NCI-H146 (cell line): ENCODE data around the gene SYN1.
A peak's percentile ranks its signal among the peaks of the same experiment; 100 is the strongest.
"Not testable (repeated sequence)": the region's sequence is repeated elsewhere in the genome, so short reads cannot be mapped to it uniquely, and the experiment has no call there.

Source experiments
- DNase-seq: peaks from one replicate; lab custom pipeline; 2025; lab: John Stamatoyannopoulos, UW

The SYN1 gene

DNA sequence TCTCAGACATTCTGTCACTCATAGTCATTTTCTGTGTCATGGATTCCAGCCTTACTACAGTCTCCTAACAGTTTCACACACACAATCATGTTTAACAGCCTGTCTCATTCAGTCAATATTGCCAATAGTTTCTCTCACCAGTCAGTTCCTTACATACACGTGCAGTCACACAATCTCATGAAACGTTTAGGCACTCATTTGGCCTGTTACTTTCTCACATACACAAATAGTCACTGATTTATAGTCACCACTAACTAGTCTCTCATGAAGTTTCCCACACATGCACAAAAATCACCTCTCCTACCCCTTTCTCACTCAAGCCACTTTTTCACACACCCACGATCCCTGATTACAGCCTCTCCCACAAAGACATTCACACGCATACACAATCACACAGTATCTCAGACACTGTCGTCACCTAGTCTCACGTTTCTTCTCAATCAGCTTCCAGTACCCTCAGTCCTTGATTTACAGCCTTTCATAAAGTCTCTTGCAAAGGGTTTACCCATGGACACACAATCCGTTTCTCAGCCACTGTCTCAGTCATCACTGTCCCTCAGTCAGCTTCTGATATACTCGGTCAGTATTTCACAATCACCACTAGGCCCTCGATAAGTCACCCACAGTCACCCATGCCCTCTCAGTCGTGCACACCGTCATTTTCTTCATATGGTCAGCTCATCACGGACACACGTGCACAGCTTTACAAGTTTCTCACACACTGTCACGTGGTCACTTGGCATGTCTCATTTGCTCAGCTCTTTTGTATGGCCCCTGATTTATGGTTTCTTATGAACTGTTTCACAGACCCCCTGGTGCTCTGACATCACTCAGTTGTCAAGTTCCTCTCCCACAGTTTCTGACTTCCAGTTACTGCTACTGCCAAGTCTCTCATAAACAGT, 14.3 kb upstream of the SYN1 start:
- no peak for DNase-seq

DNA sequence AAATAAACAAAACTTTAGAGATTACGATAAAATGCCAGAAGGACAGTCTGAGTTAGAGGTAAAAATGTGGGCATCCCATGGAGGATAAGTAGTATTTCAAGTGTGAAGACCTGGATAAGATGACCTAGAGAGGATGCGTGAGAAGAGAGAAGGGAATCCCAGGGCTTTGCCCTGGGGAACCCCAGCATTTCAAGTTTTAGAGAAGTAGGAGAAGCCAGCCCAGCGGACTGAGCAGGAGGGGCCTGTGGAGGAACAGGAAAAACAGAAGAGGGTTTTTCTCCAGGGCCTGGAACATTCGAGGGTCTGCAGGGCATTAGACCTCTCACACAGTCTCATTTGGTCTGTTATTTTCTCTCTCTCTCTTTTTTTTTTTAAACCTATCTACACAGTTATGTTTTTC, 13.0 kb upstream of the SYN1 start:
- no peak for DNase-seq

DNA sequence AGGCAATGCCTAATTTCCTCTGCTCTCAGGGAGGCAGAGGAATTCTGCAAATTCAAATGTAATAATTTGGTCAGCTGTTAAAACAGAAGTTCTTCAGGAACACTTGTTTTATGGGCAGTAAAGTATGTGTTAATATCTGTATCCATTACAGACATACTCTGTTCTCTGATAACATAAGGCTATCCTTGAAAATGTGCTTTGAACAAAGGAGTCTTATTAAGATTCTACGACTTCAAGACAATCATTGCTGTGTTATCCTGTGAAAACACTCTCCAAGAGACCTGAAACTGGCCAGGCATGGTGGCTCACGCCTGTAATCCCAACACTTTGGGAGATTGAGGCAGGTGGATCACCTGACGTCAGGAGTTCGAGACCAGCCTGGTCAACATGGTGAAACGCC, 12.0 kb upstream of the SYN1 start:
- DNase-seq: no peak

DNA sequence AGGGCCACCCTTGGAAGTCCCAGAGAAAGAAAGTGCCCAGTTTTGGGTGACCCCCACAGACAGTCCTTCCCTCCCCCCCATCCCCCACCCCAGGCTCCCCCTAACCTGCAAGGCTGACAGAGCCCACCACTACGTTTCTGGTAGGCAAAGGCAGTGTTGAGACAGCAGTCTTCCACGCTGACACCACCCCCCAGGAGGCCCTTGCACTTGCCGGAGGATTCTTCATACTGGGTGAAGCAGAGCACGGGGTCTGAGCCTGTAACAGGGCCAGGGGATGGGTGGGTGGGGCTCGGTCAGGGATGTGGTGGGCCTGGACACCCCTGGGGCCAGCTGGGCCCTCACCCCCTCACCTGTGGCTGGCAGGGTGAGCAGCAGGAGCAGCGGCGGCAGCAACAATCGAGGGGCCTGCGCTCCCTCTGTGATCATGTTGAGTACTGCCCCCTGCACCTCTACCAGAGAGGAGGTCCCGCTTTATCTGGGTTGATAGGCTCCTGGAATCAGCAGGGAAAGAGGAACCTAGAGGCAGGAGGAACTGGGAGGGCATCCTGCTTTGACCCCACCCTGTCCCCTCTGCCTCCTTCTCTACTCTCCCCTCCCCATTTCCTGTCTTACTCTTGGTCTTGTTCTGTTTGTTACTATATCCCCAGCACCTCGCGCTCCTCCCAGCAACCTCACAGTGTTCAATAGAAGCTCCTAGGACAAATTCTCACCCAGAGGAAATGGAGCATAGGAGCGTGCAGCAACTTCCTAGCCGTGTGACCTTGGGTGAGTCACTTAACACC, 10.0 kb upstream of the SYN1 start, which contains the start of gene CFP:
Gene CFP, minus strand, starts transcription at position 512 of the 782 bp plus-strand sequence. Its CDS starts 86 bp downstream, at position 426.
- no peak for DNase-seq

DNA sequence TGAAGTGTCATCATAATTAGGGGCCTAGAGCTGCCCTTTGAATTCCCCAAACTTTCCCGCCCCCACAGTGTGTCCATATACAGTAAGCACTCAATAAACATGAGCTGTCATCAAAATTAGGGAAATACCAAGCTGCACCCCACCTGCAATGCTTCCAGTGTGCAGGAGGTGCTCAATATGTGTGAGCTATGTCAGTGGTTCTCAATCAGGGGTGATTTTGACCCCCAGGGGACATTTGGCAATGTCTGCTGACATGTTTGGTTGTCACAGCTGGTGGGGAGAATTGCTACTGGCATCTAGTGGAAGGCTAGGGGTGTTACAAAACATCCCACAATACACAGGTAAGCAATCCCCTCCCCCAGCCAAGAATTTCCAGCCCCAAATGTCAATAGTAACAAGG, 9.3 kb upstream of the SYN1 start:
- no peak for DNase-seq

DNA sequence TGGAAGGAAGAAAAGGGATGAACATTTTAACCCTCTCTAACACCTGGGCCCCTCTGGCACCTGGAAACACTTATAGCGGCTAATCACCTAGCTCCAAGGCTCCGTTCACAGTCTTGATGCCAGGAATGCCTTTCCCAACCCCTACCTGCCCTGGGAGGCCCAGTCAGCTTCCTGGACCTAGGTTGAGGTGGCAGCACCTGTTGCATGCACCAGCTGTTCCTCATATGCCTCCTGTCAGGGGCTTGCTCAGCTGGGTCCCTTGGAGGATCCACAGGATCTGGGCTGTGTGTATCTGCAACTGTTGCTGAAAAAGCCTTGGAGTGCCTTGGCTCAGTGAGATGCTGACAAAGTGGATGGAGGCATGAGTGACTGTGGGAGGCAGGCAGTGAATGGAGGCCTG, 5.7 kb upstream of the SYN1 start:
- DNase-seq: no peak

DNA sequence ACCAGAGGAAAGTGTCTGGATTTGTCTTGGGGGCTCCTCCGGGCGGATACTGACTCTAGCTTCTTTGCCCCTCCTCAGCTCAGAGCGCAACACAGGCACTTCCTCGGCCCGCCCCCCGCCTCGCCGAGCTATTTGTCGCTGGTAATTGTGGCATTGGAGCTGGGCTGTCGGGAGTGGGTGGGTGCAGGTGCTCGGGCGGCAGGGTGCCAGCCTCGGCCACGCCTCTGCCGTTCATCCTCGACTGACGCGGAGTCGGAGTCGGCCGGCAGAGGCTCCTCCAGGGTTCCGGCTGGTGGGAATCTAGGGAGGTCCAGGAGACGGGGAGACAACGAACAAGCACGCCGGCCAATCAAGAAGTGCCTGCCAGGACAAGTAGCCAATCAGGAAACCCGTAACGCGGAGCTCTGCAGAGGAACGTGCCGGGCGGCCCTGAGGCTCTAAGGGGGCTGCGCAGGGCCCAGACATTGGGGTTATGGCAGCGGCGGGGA, 3.9 kb upstream of the SYN1 start:
- peak; percentile 94 for DNase-seq

DNA sequence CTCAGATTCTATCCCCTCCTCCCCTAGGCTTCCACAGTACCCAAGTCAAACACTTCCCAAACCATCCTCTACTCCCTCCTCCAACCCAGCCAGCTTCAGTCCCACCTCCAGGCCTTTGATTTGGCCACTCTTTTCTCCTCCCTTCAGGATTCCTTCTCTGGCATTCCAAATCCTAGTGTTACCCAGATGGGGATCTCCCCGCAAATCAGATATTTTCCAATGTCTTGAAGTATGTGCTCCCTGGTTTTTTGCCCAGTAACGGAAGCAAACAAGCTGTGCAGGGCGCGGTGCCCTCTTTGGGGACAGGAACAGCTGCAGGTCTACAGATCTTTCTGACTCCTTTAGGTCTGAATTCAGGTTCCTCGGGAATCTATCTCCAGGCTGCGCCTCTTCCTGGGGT, 2.2 kb upstream of the SYN1 start:
- DNase-seq: no peak

DNA sequence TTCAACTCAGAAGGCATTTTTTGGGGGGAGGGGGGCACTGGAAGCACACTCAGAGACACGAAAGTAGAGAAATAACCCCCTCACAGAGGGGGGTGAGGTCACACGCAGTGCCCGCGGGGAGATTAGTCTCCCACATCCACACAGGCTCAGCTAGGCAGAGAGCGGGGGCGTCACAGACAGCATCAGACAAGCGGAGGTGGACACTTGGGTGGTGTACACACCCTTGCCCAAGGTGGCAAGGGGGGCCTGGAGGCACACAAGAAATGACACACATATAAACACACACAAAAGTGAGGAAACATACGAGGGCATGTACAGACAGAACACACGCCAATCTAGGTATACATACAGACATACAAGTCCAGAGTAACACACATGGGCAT, 637 bp upstream of the SYN1 start:
- DNase-seq: no peak

DNA sequence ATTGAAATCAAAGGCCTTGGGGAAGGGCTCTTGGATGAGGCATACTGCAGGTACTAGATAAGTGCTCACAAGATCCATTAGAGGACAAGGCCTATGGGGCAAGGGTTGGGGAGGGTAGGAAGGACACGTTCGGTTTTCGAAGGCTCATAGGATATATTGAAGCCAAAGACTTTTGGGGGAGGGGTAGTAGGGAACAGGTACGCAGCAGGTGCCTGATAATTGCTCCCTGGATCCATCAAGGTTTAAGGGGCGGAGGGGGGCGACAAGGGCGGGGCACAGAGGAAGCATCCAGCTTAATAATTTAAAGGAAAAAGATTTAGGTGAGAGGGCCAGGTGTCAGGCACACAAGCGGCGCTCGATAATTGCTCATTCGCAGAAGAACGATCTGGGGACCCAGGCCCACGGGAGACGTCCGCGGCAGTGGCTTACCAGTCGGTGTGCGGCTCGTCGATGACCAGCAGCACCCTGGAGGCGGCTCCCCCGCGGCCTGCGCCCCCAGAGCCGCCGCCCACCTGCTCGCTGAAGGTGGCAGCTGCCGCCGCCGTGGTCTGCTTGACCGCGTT, 653 bp downstream of the SYN1 start:
- peak; percentile 27 for DNase-seq

DNA sequence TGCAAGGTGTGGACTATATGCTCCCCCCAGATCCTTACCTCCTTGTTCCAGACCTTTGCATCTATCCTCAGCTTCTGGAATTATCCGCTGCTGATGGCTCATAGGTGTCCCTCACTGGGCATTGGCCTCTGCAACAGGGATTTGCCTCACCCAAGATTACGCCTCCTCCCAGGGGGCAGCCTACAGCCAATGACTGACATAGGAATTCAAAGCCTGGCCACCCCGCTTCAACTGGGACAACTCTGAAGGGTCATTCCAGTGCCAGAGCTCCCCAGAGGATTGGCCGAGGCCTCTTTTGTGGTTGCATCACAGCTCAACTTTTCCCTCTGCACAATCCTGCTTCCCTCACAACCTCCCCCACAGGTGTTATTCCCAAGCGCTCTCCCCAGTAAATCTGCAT, 5.0 kb downstream of the SYN1 start:
- DNase-seq: no peak

DNA sequence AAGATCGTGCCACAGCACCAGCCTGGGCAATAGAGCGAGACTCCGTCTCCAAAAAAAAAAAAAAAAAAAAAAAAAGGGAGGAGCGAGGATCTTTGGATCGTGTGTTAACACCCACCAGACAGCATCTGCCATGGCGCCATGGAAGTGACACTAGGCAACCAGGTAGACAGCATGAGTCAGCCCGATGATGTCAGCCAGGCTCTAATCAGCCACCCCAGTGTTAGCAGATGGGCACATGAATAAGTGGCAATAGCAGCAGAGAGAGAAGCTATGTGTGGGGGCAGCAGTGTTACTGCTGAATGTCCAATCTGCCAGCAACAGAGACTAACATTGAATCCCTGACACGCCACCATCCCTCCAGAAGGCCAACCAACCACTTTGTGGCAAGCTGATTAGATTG, 6.6 kb downstream of the SYN1 start:
- no peak for DNase-seq

DNA sequence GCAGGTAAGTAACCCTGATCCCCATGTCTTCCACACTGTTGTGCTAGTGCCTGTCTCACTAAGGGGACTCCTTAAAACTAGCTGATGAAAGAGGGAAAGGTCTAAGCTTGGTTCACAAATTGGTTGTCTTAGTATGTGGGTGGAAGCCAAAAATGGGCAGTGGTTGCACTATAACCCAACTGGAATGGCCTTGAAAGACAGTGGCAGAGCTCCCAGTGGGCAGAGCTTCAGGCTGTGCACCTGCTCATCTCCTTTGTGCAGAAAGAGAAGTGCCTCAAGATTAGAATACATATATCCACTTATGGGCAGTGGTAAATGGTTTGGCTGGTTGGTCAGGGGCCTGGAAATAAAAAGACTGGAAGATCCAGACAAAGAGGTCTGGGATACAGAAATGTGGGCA, 7.2 kb downstream of the SYN1 start:
- DNase-seq: no peak

DNA sequence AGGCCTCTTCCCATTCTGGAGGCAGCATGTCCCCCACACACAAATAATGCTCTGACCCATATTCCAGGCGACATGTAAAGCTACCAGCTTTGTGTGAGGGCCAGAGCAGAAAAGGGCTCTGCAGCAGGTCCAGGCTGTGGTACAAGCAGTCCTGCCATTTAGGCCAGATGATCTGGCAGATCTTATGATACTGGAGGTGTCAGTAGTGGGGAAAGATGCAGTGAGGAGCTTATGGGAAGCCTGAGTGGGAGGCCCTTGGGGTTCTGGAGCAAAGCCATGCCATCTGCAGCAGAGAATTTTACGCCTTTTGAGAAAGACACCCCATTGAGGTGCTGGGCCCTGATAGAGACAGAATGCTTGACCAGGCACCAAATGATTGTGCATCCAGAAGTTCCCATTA, 7.7 kb downstream of the SYN1 start:
- DNase-seq: no peak

DNA sequence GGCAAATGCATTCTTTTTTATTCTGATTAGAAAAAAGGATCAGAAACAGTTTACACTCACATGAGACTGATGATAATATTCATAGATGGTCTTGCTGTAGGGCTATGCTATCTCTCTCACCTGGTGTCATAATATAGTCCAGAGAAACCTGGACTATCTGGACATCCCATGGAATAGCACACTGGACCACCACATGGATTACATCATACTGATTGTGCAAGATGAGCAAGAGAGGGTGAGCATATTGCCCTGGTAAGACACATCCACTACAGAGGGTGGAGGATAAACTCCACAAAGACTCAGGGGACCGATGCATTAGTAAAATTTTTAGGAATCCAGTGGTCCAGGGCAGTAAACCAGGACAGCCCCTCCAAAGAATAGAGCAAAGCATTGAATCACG, 8.2 kb downstream of the SYN1 start:
- DNase-seq: no peak

DNA sequence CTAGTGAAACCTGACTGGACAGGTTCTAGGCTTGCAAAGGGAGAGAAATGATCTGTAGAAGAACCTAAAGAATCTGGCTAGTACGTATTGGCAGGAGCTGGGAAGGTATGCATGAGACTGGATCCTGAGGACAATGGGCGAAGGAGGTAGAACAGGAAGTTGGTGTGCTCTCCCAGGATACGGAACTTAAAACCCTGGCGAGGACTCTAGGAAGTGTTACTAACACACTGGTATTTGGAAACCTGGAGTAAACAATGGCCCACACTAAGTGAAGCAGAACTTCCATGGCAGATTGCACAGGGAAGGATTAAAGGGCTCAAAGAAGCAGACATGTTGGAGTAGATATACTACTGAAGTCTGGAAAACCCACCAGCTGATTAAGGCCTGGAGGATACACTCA, 9.1 kb downstream of the SYN1 start:
- no peak for DNase-seq

DNA sequence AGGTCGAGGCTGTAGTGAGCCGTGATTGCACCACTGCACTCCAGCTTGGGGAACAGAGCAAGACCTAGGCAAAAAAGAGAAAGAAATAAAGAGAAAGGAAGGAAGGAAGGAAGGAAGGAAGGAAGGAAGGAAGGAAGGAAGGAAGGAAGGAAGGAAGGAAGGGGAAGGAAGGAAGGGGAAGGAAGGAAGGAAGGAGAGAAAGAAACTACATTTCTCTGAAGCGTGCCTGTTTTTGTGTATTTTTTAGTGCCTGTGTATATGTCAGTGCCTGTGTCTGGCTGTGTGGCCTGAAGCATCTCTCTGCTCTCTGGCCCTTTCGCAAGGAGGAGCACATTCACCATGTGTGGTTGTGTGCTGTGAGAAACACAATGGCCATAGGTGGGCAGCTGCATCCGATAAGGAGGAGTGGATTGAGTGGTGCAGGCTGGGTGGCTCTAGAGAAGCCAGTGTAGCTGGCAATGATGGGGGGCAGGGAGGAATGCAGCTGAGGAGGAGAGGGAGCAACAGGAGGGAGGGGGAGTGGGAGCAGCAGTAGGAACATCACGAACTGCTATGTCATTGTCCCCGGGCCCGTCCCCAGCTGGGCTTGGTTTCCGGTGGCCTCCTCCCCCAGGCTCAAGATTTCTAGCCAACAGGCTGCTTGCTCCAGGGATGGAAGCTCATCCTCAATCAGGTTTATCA, 11.4 kb downstream of the SYN1 start:
- no peak for DNase-seq

DNA sequence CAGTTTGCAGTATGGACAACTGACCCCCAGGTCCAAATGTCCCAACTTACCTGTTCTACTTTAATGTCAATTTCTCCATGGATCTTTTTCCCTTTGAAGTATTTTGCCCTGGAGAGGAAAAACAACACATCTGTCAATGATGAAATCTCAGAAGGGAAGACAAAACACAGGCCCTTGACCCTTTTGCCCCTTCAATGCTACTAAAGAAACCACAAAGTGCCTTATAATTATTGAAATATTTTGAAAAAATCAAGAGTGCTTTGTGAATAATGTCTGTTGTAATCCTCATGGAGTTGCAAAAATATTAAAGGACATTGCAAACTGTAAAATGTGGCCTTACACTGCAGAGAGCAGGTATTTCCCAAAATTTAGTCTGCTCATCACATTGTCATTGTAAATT, 12.6 kb downstream of the SYN1 start:
- DNase-seq: no peak

DNA sequence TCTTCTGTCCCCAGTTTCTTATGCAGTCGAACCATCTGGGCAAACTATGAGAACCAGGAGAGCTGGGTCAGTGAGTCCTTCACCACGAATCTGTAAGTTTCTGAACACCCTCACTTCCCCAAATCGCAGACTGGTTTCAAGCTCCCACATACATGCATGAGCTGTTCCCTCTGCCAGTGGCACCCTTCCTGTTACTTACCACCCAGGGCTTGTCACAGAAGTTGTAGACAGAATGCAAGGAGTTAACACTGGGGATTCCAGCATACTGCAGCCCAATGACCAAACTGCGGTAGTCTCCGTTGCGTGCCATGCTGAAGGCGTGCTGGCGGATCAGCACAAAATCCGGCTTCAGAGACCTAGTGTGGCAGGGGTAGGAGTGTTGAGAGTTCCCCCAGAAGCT, 14.6 kb downstream of the SYN1 start:
- no peak for DNase-seq

DNA sequence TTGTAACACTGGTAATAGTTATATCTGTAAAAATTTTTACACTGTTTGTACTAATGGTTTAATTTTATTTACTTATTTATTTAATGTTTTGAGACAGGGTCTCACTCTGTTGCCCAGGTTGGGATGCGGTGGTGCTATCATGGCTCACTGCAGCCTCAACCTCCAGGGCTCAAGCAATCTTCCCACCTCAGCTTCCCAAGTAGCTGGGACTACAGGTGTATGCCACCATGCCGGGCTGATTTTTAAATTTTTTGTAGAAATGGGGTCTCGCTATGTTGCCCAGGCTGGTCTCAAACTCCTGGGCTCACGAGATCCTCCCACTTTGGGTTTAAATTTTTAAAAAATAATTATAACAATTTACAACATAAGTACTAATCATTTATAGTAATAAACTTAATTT, 16.5 kb downstream of the SYN1 start:
- not testable (repeated sequence) for DNase-seq

DNA sequence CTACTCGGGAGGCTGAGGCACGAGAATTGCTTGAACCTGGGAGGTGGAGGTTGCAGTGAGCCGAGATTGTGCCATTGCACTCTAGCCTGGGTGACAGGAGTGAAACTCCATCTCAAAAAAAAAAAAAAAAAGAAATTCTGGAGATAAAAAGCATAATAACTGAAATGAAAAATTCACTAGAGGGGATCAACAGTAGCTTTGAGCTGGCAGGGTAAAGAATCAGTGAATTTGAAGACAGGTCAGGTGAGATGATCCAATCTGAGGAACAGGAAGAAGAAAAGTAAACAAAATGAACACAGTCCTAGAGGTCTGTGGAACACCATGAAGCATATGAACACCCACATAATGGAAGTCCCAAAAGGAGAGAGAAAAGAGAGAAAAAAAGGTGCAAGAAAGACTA, 22.4 kb downstream of the SYN1 start:
- no peak for DNase-seq

DNA sequence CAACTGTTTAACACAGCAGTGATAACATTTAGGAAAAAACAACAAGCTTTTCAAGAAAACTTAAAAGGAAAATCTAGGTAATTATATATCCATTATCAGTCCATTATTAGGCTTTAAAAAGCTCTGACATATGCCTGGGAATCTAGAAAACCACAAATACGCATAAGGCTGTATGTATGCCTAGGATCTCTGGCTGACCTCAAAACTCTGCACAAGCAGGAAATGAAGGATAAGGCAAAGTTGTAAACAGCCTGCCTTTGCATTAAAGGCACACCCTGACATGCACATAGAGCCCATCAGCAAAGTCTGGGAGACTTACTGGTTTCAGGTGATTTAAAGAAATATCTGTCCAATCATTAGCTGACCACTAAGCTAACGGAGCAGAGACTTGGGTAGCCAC, 23.4 kb downstream of the SYN1 start:
- DNase-seq: no peak
